Measurements from ENCODE around the gene HNRNPH2. TPM values are rescaled to one million over a fixed set of nuclear protein-coding genes. Genes with fewer than 3 reads are reported as not detected.
A peak's percentile ranks its signal among the peaks of the same experiment; 100 is the strongest.

The HNRNPH2 gene
- polyA plus RNA-seq, 1 of the 3 experiments (the other 2 are of a cell fraction), result 32.5 TPM

DNA sequence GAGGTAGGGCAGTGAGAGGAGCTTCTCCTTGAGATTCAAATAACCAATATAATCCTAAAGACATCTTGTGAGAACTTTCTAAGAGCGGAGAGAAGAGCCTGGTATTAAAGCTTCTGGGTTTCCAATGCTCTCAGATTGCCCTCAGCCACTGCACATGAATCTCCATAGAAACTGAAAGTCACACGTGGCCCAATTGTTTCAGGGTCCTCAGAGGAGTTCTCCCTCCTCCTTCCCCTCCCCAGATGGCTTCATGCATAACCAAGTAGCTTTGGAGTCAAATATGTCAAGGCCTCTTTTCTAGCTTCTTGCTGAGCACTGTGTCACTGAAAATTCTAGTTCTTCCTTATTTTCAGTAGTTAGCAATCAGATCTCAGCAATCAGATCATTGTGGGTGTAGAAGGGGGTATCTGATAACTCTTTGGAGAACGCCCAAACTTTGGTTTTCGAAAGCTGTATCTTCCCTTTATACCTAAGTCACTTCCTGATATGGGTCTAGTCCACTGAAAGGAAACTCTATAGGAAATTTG, 24.3 kb upstream of the HNRNPH2 start:
- Histone ChIP-seq H2AFZ (ENCODE audit: low read depth) (0 out of 2 replicates have a peak overlapping the region, but pooled peaks have one; percentile 2), H4K20me1 (ENCODE audit: insufficient read depth) (no peaks in the 10 kb centered on the region), H3K9me2 (no peaks in the 10 kb centered on the region), H3K79me2 (ENCODE audit: insufficient read depth) (no peaks in the 10 kb centered on the region), H3K27ac (ENCODE audit: low read depth in 2 of 2, low read length in 1 of 2) (no peak overlapping the region), H3K9ac (no peak overlapping the region), H3K4me2 (no peak overlapping the region), H3K9me3 (no peaks in the 10 kb centered on the region), H3K36me3 (replicated peaks in 1 of 2; ENCODE audit: control insufficient read depth in 1 of 2, insufficient read depth in 2 of 2, low read length in 1 of 2) (no peaks in the 10 kb centered on the region), H3F3A (replicated peaks; ENCODE audit: insufficient read depth) (no peaks in the 10 kb centered on the region), H3K27me3 (ENCODE audit: insufficient read depth) (peaks cover 9% of the 10 kb centered on the region; the same call in 1 of the 2 replicates), H3K4me1 (ENCODE audit: control insufficient read depth in 1 of 2, insufficient read depth in 2 of 2, low read depth in 1 of 2, low read length in 1 of 2) (no peaks in the 10 kb centered on the region; a peak in 1 of 4 replicates), H3K4me3 (ENCODE audit: low read depth in 2 of 2, low read length in 1 of 2) (no peak overlapping the region)
- WGBS (ENCODE audit: low lambda C conversion rate), result 41% methylated on average over 4 of the region's 4 CpGs
- ChIA-PET CTCF (no interaction called here), POLR2A (no interaction called here)
- TF ChIP-seq TAF1 (IDR thresholded peaks at IDR 0.05; ENCODE audit: borderline replicate concordance, low read depth, low read length) (no peak), YY1 (IDR thresholded peaks at IDR 0.05; ENCODE audit: low read depth) (no peak), NFIC (IDR thresholded peaks at IDR 0.05; ENCODE audit: borderline replicate concordance) (no peak), MXI1 (IDR thresholded peaks at IDR 0.05; ENCODE audit: low read depth, low read length) (no peak), RXRA (IDR thresholded peaks at IDR 0.05; ENCODE audit: borderline replicate concordance, low read depth) (no peak), GATA2 (CRISPR knock-in tag; IDR thresholded peaks at IDR 0.05) (no peak), FOXM1 (IDR thresholded peaks at IDR 0.05; ENCODE audit: low read depth) (no peak), EZH2phosphoT487 (IDR thresholded peaks at IDR 0.05; ENCODE audit: borderline replicate concordance, low read depth) (no peak), USF1 (IDR thresholded peaks at IDR 0.05; ENCODE audit: borderline replicate concordance, low read depth) (no peak), GABPA (IDR thresholded peaks at IDR 0.05; ENCODE audit: low read depth) (no peak)
- DNase-seq, result no peak

DNA sequence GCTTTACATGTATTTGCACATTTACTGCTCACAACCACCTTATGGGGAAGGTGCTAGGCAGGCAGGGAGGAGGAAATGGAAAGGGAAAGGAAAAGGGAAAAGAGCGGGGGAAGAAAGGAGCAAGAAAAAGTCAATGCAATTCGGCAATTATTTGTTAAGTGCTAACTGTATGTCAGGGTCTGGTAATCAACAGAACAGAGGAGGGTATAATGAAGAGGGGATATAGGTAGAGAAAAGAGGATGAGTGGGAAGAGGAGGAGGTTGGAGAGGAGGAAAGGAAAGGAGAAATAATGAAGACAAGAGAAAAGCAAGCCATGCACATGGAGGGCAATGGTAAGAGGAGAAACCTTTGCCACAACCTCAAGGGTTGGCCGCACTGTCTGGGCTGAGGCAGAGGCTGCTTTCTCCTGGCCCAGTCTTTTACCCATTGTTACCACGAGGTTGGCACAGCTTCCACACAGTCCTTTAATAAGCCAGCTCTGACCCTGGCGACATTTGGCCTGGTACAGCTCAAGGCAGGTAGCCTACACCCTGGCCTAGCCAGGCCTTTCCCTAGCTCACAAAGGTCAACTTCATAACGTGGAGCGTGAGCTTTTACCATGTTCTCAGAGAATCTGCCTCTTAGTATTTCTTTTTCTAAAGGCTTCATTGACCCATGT, 22.9 kb upstream of the HNRNPH2 start:
- no peaks in the 10 kb centered on the region for H3K9me2 ChIP-seq
- no peak overlapping the region for H3K27ac ChIP-seq (ENCODE audit: low read depth in 2 of 2, low read length in 1 of 2)
- no peak overlapping the region for H2AFZ ChIP-seq (ENCODE audit: low read depth)
- ChIA-PET CTCF (no interaction called here), POLR2A (no interaction called here)
- no peak overlapping the region for H3K4me2 ChIP-seq
- H3K4me1 ChIP-seq (ENCODE audit: control insufficient read depth in 1 of 2, insufficient read depth in 2 of 2, low read depth in 1 of 2, low read length in 1 of 2), result no peaks in the 10 kb centered on the region; a peak in 1 of 4 replicates
- H3F3A ChIP-seq (replicated peaks; ENCODE audit: insufficient read depth), result no peaks in the 10 kb centered on the region
- H3K9me3 ChIP-seq, result no peaks in the 10 kb centered on the region
- no peaks in the 10 kb centered on the region for H4K20me1 ChIP-seq (ENCODE audit: insufficient read depth)
- TF ChIP-seq MXI1 (IDR thresholded peaks at IDR 0.05; ENCODE audit: low read depth, low read length) (no peak), TAF1 (IDR thresholded peaks at IDR 0.05; ENCODE audit: borderline replicate concordance, low read depth, low read length) (no peak), ELF1 (IDR thresholded peaks at IDR 0.05) (no peak), MEF2A (IDR thresholded peaks at IDR 0.05; ENCODE audit: borderline replicate concordance, low read depth) (no peak), FOXJ3 (CRISPR knock-in tag; IDR thresholded peaks at IDR 0.05) (no peak)
- no peaks in the 10 kb centered on the region for H3K79me2 ChIP-seq (ENCODE audit: insufficient read depth)
- no peak overlapping the region for H3K9ac ChIP-seq
- no peaks in the 10 kb centered on the region for H3K36me3 ChIP-seq (replicated peaks in 1 of 2; ENCODE audit: control insufficient read depth in 1 of 2, insufficient read depth in 2 of 2, low read length in 1 of 2)
- peaks cover 9% of the 10 kb centered on the region; the same call in 1 of the 2 replicates for H3K27me3 ChIP-seq (ENCODE audit: insufficient read depth)
- no peak for DNase-seq
- WGBS (ENCODE audit: low lambda C conversion rate), result 45% methylated on average over 7 of the region's 7 CpGs
- H3K4me3 ChIP-seq (ENCODE audit: low read depth in 2 of 2, low read length in 1 of 2), result no peak overlapping the region

Measured in SK-N-SH (cell line).